ENCODE data around the gene PDK2.

PDK2 gene

GRCh38 chr17:50065056-50065455 lies 30.1 kb upstream of the PDK2 start:
- Mint-ChIP-seq H3K4me1 (no peaks in the 10 kb centered on the region), H3K27ac (no peak overlapping the region), H3K4me3 (no peak overlapping the region), H3K9me3 (no peaks in the 10 kb centered on the region), H3K36me3 (no peaks in the 10 kb centered on the region)
- DNase-seq (ENCODE audit: low spot score in 2 of 2) (no peak), ATAC-seq (no peak)

- ATAC-seq: no peak
- no peak overlapping the region for H3K4me3 Mint-ChIP-seq
- H3K36me3 Mint-ChIP-seq: no peaks in the 10 kb centered on the region
- no peak overlapping the region for H3K27ac Mint-ChIP-seq
- H3K4me1 Mint-ChIP-seq: no peaks in the 10 kb centered on the region
- no peaks in the 10 kb centered on the region for H3K9me3 Mint-ChIP-seq
- DNase-seq (ENCODE audit: low spot score in 2 of 2): no peak
Observed at GRCh38 chr17:50066995-50067394, 28.2 kb upstream of the PDK2 start.

DNA sequence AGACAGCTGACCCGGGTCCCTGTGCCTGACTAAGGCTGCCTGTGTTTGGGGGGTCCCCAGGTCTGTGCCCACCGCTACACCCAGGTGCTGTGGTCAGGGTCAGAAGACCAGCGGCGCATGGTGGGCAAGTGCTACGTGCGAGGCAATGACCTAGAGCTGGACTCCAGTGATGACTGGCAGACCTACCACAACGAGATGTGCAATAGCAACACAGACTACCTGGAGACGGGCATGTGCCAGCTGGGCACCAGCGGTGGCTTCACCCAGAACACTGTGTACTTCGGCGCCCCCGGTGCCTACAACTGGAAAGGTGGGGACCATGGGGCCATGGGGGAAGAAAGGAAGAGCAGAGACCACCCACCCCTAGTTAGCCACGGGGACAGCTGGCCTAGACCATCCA lies 27.2 kb upstream of the PDK2 start:
- ATAC-seq: no peak
- H3K4me1 Mint-ChIP-seq: no peaks in the 10 kb centered on the region
- no peak for DNase-seq (ENCODE audit: low spot score in 2 of 2)
- H3K4me3 Mint-ChIP-seq: no peak overlapping the region
- H3K27ac Mint-ChIP-seq: no peak overlapping the region
- no peaks in the 10 kb centered on the region for H3K36me3 Mint-ChIP-seq
- H3K9me3 Mint-ChIP-seq: no peaks in the 10 kb centered on the region

GRCh38 chr17:50070908-50071680 lies 24.1 kb upstream of the PDK2 start:
- Mint-ChIP-seq H3K4me1 (no peaks in the 10 kb centered on the region), H3K4me3 (no peak overlapping the region), H3K36me3 (no peaks in the 10 kb centered on the region), H3K9me3 (no peaks in the 10 kb centered on the region), H3K27ac (no peak overlapping the region)
- DNase-seq (ENCODE audit: low spot score in 2 of 2): no peak
- ATAC-seq: no peak

DNA sequence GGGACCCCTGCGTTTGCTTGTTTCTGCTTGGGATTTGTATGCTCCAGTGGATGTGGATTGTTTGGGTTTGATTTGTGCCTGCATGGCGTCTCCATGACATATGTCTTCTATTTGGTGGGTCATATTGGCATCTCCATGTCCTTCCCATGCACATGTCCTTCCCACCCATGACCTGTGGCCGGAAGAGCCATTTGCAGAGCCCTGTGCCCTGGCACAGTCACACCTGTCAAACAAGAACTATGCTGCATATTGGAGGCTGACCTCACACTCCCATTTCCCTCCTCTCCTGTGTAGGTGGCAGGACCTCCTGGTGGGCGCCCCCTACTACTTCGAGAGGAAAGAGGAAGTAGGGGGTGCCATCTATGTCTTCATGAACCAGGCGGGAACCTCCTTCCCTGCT lies 23.5 kb upstream of the PDK2 start:
- Mint-ChIP-seq H3K4me1 (no peaks in the 10 kb centered on the region), H3K27ac (no peak overlapping the region), H3K9me3 (no peaks in the 10 kb centered on the region), H3K4me3 (no peak overlapping the region), H3K36me3 (no peaks in the 10 kb centered on the region)
- DNase-seq (ENCODE audit: low spot score in 2 of 2): no peak
- ATAC-seq: no peak

DNA sequence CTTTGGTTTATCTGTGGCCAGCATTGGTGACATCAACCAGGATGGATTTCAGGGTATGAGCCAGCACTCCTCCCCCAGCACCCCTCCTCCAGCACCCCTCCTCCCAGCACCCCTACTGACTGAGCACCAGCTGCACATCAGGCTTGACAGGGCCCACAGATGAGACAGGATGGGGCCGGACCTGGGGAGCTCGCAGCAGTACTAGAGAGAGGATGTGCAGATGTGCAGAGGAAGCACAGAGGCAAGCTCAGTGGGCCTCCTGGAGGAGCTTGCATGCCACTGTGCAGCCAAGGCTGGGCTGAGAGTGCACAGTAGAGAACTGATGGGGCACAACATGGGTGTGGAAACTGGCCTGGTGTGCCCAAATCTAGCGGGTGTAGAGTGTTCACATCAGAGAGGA lies 23.0 kb upstream of the PDK2 start:
- no peaks in the 10 kb centered on the region for H3K4me1 Mint-ChIP-seq
- no peaks in the 10 kb centered on the region for H3K36me3 Mint-ChIP-seq
- H3K9me3 Mint-ChIP-seq: no peaks in the 10 kb centered on the region
- H3K4me3 Mint-ChIP-seq: no peak overlapping the region
- DNase-seq (ENCODE audit: low spot score in 2 of 2) (no peak), ATAC-seq (no peak)
- H3K27ac Mint-ChIP-seq: no peak overlapping the region

GRCh38 chr17:50072925-50073324 lies 22.2 kb upstream of the PDK2 start:
- DNase-seq (ENCODE audit: low spot score in 2 of 2) (no peak), ATAC-seq (no peak)
- H3K27ac Mint-ChIP-seq: no peak overlapping the region
- H3K4me3 Mint-ChIP-seq: no peak overlapping the region
- H3K4me1 Mint-ChIP-seq: no peaks in the 10 kb centered on the region
- H3K9me3 Mint-ChIP-seq: no peaks in the 10 kb centered on the region
- no peaks in the 10 kb centered on the region for H3K36me3 Mint-ChIP-seq

- no peaks in the 10 kb centered on the region for H3K36me3 Mint-ChIP-seq
- H3K9me3 Mint-ChIP-seq: no peaks in the 10 kb centered on the region
- ATAC-seq (no peak), DNase-seq (ENCODE audit: low spot score in 2 of 2) (no peak)
- no peak overlapping the region for H3K27ac Mint-ChIP-seq
- H3K4me3 Mint-ChIP-seq: no peak overlapping the region
- no peaks in the 10 kb centered on the region for H3K4me1 Mint-ChIP-seq
Observed at GRCh38 chr17:50074227-50074626, 20.9 kb upstream of the PDK2 start.

GRCh38 chr17:50075446-50076032 lies 19.6 kb upstream of the PDK2 start:
- DNase-seq (ENCODE audit: low spot score in 2 of 2) (no peak), ATAC-seq (no peak)
- Mint-ChIP-seq H3K36me3 (no peaks in the 10 kb centered on the region), H3K27ac (no peak overlapping the region), H3K4me1 (no peaks in the 10 kb centered on the region), H3K4me3 (no peak overlapping the region), H3K9me3 (no peaks in the 10 kb centered on the region)

DNA sequence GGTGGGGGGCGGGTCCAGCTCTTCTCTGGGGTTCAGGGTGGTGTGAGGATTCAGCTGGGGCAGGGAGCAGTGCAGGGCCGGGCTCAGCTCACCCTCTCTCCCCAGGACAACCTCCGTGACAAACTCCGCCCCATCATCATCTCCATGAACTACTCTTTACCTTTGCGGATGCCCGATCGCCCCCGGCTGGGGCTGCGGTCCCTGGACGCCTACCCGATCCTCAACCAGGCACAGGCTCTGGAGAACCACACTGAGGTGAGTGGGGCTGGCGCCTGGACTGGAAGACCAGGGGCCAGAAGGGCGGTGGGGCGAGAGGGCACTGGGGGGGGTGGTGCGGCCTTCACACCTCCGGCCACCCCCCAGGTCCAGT lies 18.9 kb upstream of the PDK2 start:
- H3K36me3 Mint-ChIP-seq: no peaks in the 10 kb centered on the region
- no peak overlapping the region for H3K27ac Mint-ChIP-seq
- ATAC-seq: no peak
- no peaks in the 10 kb centered on the region for H3K4me1 Mint-ChIP-seq
- no peaks in the 10 kb centered on the region for H3K9me3 Mint-ChIP-seq
- H3K4me3 Mint-ChIP-seq: no peak overlapping the region
- DNase-seq (ENCODE audit: low spot score in 2 of 2): no peak

DNA sequence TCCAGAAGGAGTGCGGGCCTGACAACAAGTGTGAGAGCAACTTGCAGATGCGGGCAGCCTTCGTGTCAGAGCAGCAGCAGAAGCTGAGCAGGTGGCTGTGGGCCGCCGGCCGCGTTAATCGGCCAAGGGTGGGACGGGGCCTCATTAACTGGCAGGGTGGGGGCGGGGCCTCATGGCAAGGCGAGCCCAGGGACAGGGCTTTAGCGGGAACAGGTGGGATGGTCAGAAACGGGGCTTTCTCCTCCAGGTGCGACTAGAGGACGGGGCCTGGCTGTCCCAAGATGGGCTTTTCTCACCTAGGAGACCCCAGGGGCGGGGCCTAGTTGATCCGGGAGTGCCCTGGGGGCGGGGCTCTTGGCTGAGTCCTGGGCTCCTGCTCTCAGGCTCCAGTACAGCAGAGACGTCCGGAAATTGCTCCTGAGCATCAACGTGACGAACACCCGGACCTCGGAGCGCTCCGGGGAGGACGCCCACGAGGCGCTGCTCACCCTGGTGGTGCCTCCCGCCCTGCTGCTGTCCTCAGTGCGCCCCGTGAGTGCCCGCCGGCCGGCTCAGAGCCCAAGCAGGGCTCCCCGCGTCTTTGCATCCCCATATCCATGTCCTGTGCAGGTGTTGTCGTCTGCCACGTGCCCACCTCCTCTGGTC lies 18.4 kb upstream of the PDK2 start:
- H3K27ac Mint-ChIP-seq: no peak overlapping the region

GRCh38 chr17:50078430-50078829 lies 16.7 kb upstream of the PDK2 start:
- H3K4me3 Mint-ChIP-seq: no peak overlapping the region
- no peaks in the 10 kb centered on the region for H3K4me1 Mint-ChIP-seq
- H3K9me3 Mint-ChIP-seq: no peaks in the 10 kb centered on the region
- ATAC-seq (no peak), DNase-seq (ENCODE audit: low spot score in 2 of 2) (no peak)
- H3K36me3 Mint-ChIP-seq: no peaks in the 10 kb centered on the region
- peak overlapping the region; percentile 73 for H3K27ac Mint-ChIP-seq

More for the DNA sequence above, 18.4 kb upstream of the PDK2 start:
- no peaks in the 10 kb centered on the region for H3K4me1 Mint-ChIP-seq
- no peaks in the 10 kb centered on the region for H3K36me3 Mint-ChIP-seq
- H3K9me3 Mint-ChIP-seq: no peaks in the 10 kb centered on the region
- DNase-seq (ENCODE audit: low spot score in 2 of 2): no peak
- H3K4me3 Mint-ChIP-seq: no peak overlapping the region
- no peak for ATAC-seq

DNA sequence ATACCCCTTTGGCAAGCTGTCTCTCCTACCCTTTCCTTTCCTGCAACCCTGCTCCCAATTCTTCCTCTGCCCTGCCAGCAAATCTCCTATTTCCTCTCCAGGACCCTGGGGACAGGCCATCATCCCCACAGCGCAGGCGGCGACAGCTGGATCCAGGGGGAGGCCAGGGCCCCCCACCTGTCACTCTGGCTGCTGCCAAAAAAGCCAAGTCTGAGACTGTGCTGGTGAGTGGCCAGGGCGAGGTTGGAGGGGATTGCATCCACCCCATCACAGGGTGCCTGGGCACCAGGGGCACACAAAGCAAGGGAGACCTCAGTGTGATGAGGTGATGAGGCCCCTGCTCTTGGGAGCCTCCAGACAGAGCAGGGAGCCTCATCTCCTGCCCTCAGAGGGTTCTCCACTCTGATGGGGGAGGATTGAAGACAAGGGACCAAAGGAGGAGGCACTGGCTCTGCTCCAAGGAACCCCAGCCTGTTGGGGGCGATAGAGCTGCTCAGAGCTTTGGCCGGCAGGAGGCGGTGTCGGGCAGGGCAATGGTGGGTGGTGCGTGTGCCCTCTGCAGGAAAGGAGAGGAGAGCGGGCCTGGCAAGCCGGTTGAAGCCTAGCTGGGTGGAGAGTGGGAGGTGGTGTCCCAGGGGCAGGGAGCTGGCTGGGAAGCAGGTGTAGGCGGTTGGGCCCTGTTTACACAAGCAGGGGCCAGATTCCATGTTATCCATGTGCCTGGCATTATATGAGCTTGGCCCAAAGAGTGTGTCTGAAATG lies 15.6 kb upstream of the PDK2 start:
- peak overlapping the region; percentile 56 for H3K27ac Mint-ChIP-seq
- H3K4me1 Mint-ChIP-seq: no peaks in the 10 kb centered on the region

GRCh38 chr17:50080096-50080480 lies 15.1 kb upstream of the PDK2 start:
- DNase-seq (ENCODE audit: low spot score in 2 of 2) (no peak), ATAC-seq (no peak)
- Mint-ChIP-seq H3K4me3 (no peak overlapping the region), H3K27ac (no peak overlapping the region), H3K4me1 (no peaks in the 10 kb centered on the region), H3K9me3 (no peaks in the 10 kb centered on the region), H3K36me3 (no peaks in the 10 kb centered on the region)

More for the DNA sequence above, 15.6 kb upstream of the PDK2 start:
- DNase-seq (ENCODE audit: low spot score in 2 of 2) (no peak), ATAC-seq (peak; percentile 53)
- H3K9me3 Mint-ChIP-seq: no peaks in the 10 kb centered on the region
- H3K36me3 Mint-ChIP-seq: no peaks in the 10 kb centered on the region
- no peak overlapping the region for H3K4me3 Mint-ChIP-seq

GRCh38 chr17:50080827-50081226 lies 14.3 kb upstream of the PDK2 start:
- Mint-ChIP-seq H3K27ac (no peak overlapping the region), H3K4me1 (no peaks in the 10 kb centered on the region), H3K9me3 (no peaks in the 10 kb centered on the region), H3K36me3 (no peaks in the 10 kb centered on the region), H3K4me3 (no peak overlapping the region)
- no peak for ATAC-seq
- no peak for DNase-seq (ENCODE audit: low spot score in 2 of 2)
